GM12874 (cell line): ENCODE measurements around the gene HUNK.

ENCODE experiments used
- CTCF ChIP-seq: IDR thresholded peaks from 2 replicates; pipeline ENCODE4 v1.5.1; 2011; ENCODE audit warnings: low read depth, mild to moderate bottlenecking, control low read depth, low read length, moderate library complexity; ENCODE audit not compliant: insufficient read depth

HUNK gene

GRCh38 chr21:31972622-31973021 is 99.8 kb downstream of the HUNK start:
- no peak for TF ChIP-seq CTCF

- TF ChIP-seq CTCF, result no peak
These were observed 100.7 kb downstream of the HUNK start for GRCh38 chr21:31973402-31973944.

GRCh38 chr21:31974454-31974985 is 101.7 kb downstream of the HUNK start:
- TF ChIP-seq CTCF, result no peak

- no peak for TF ChIP-seq CTCF
These were observed 102.7 kb downstream of the HUNK start for GRCh38 chr21:31975491-31975890.

GRCh38 chr21:31977816-31978215 is 105.0 kb downstream of the HUNK start:
- TF ChIP-seq CTCF, result no peak

GRCh38 chr21:31983120-31983519 is 110.3 kb downstream of the HUNK start:
- no peak for TF ChIP-seq CTCF

GRCh38 chr21:31983554-31983953 is 110.7 kb downstream of the HUNK start:
- TF ChIP-seq CTCF, result no peak
